NB4 (cell line): ENCODE data around the gene NETO1.

Experiments used
- DNase-seq: peaks from one replicate; pipeline ENCODE4 v3.0.0; 2010; ENCODE audit warnings: low read depth
- H3K4me3 ChIP-seq: one replicate; pipeline ENCODE4 v1.5.1; 2011; ENCODE audit warnings: mild to moderate bottlenecking, low read depth, low read length, moderate library complexity
- MYC ChIP-seq: IDR thresholded peaks from 2 replicates; pipeline ENCODE4 v1.6.1; 2011; ENCODE audit warnings: low read depth, low read length
- POLR2A ChIP-seq: IDR thresholded peaks from 2 replicates; pipeline ENCODE4 v1.6.1; 2011; ENCODE audit warnings: mild to moderate bottlenecking; ENCODE audit not compliant: insufficient read length; ENCODE audit errors: extremely low read depth
- TF ChIP-seq, protein P1 (sequence below): IDR thresholded peaks from one replicate; pipeline ENCODE4 v1.5.1; 2012; ENCODE audit warnings: low read depth, low read length
- TF ChIP-seq, protein P2 (sequence below): IDR thresholded peaks from 2 replicates; pipeline ENCODE4 v1.6.1; 2011; ENCODE audit warnings: low read depth, low read length

Gene NETO1

DNA sequence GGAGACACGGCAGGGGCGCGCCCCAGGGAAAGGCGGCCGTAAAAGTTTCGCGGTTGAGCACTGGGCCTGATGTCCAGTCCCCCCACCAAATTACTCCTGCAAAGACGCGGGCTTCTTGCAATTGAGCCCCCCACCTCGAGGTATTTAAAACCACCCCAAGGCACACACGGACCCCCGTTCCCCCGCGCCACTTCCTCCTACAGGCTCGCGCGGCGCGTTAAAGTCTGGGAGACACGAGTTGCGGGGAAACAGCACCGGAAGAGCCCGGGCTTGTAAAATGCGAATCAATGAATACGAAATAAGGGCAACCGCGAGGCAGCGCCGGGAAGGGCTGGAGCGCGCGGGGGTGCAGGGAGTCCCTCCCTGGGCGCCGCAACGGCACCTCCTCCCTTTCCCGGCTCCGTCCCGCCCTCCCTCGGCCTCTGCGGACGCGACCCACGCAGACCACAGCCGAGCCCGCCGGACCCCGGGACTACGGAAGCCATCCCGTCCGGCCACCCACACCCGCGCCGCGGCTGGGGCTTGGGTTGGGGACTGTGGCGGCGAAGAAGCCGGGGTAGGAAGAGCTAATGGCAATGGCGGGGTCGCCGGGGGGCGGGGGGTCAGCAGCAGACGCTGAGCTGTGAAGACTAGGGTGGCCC lies 918 bp upstream of the NETO1 start:
- DNase-seq: no peak
- no peak overlapping the region for H3K4me3 ChIP-seq
- TF ChIP-seq, protein P1, sequence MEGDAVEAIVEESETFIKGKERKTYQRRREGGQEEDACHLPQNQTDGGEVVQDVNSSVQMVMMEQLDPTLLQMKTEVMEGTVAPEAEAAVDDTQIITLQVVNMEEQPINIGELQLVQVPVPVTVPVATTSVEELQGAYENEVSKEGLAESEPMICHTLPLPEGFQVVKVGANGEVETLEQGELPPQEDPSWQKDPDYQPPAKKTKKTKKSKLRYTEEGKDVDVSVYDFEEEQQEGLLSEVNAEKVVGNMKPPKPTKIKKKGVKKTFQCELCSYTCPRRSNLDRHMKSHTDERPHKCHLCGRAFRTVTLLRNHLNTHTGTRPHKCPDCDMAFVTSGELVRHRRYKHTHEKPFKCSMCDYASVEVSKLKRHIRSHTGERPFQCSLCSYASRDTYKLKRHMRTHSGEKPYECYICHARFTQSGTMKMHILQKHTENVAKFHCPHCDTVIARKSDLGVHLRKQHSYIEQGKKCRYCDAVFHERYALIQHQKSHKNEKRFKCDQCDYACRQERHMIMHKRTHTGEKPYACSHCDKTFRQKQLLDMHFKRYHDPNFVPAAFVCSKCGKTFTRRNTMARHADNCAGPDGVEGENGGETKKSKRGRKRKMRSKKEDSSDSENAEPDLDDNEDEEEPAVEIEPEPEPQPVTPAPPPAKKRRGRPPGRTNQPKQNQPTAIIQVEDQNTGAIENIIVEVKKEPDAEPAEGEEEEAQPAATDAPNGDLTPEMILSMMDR: no peak
- no peak for TF ChIP-seq MYC
- TF ChIP-seq, protein P2, sequence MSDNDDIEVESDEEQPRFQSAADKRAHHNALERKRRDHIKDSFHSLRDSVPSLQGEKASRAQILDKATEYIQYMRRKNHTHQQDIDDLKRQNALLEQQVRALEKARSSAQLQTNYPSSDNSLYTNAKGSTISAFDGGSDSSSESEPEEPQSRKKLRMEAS: no peak
- no peak for TF ChIP-seq POLR2A

DNA sequence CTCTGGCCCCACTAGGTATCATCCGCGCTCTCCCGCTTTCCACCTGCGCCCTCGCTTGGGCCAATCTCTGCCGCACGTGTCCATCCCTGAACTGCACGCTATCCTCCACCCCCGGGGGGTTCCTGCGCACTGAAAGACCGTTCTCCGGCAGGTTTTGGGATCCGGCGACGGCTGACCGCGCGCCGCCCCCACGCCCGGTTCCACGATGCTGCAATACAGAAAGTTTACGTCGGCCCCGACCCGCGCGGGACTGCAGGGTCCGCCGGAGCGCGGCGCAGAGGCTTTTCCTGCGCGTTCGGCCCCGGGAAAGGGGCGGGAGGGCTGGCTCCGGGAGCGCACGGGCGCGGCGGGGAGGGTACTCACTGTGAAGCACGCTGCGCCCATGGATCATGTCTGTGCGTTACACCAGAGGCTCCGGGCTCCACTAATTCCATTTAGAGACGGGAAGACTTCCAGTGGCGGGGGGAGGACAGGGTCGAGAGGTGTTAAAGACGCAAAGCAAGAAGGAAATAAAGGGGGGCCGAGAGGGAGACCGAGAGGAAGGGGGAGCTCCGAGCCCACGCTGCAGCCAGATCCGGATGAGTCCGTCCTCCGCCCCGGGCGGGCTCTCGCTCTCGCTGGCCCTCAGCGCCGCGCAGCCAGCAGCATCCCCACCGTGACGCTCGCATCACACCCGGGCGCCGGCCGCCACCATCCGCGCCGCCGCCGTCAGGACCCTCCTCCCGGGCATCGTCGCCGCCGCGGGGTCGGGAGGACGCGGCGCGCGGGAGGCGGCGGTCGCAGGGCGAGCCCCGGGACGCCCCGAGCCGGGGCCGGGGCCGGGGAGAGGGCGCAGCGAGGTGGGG lies 664 bp downstream of the NETO1 start:
- H3K4me3 ChIP-seq: no peak overlapping the region
- TF ChIP-seq POLR2A: no peak
- TF ChIP-seq, protein P2: no peak
- no peak for TF ChIP-seq MYC
- DNase-seq: no peak

DNA sequence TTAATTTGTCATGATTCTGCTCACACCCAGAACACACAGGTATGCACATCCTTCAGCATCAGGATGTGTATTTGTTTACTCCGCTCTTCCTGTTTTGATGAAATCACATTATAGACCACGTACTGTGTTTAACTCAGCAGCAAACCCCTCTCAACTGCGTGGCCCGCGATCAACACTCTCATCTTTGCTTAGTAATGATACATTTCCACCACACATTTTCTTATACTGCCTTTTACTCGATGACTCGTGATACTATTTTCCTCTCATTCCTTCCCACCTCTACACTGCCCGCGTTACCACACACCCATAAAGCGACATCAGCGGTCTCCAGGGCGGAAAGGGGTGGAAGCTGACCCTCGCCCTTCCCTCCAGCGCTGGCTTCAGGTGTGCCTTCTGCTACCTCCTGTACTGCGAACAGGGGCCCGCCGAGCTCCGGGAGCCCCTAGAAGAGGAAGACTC lies 1.3 kb downstream of the NETO1 start:
- DNase-seq: no peak
- TF ChIP-seq, protein P2: no peak
- TF ChIP-seq, protein P1: no peak
- TF ChIP-seq POLR2A (no peak), MYC (no peak)
- no peak overlapping the region for H3K4me3 ChIP-seq

DNA sequence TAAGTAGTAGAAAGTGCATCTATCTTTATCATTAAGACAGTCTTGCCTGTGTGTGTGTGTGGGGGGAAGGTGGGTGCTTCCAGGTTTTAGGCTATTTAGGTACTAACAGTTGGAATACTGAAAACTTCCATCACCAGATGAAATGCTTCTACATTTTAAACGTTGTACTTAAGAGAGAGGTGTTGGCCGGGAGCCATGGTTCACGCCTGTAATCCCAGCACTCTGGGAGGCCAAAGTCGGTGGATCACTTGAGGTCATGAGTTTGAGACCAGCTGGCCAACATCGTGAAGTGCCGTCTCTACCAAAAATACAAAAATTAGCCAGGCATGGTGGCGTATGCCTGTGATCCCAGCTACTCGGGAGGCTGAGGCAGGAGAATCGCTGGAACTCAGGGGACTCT lies 4.0 kb downstream of the NETO1 start:
- H3K4me3 ChIP-seq: no peak overlapping the region
- TF ChIP-seq, protein P1: no peak
- TF ChIP-seq POLR2A: no peak
- TF ChIP-seq MYC: no peak
- TF ChIP-seq, protein P2: no peak
- DNase-seq: no peak

DNA sequence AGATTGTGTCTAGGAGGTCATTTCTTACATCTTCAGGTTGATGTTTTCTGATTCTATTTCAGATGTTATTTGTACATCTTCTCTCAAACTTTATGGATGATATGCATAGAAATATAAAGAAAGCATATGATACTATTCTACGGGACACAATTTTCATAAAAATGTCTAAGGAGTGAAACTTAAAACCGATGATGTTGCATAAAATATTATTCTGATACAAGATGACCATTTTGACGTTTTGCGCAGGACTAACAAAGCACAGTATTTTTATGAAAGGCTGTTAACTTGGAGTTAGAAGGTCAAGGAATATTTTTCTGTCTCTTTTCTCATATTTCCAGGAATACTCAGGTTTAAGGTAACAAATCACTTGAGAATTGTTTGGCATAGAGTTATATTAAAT lies 8.7 kb downstream of the NETO1 start:
- TF ChIP-seq POLR2A: no peak
- no peak for TF ChIP-seq MYC
- TF ChIP-seq, protein P2: no peak
- TF ChIP-seq, protein P1: no peak
- DNase-seq: no peak
- H3K4me3 ChIP-seq: no peak overlapping the region

DNA sequence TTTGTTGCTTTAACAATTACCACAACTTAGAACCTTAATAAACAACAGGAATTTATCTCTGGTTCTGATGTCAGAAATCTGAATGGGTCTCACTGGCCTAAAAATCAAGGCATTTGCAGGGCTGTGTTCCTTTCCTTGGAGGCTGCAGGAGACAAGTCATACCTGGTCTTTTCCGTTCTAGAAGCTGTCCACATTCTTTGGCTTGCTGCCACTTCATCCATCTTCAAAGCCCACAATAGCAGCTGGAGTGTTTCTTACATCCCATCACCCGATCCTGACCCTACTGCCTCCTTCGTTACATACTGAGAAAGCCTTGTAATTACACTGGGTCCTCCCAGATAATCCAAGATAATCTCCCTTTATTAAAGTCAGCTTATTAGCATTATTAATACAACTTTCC lies 18.1 kb downstream of the NETO1 start:
- DNase-seq: no peak
- H3K4me3 ChIP-seq: no peak overlapping the region
- TF ChIP-seq MYC (no peak), POLR2A (no peak)
